Esophagus (tissue), 2 donors: ENCODE measurements around the gene DBF4B. TPM values are rescaled to one million over a fixed set of nuclear protein-coding genes. Genes with fewer than 3 reads are reported as not detected.

Experiments used
- H3K27ac ChIP-seq, 2 donors: one replicate each; pipeline ENCODE4 v1.5.1; 2013; ENCODE audit warnings: low read depth in 2 of 2, mild to moderate bottlenecking in 2 of 2, inconsistent platforms in 1 of 2, low read length in 1 of 2, moderate library complexity in 1 of 2
- H3K27me3 ChIP-seq, 2 donors: one replicate each; pipeline ENCODE4 v1.6.1; 2013; ENCODE audit warnings: low read length in 2 of 2, control low read depth in 1 of 2, mild to moderate bottlenecking in 1 of 2; ENCODE audit not compliant: insufficient read depth in 2 of 2, control insufficient read depth in 1 of 2
- H3K36me3 ChIP-seq, 2 donors: one replicate each; pipeline ENCODE4 v1.6.1; 2013; ENCODE audit warnings: low read length in 1 of 2; ENCODE audit not compliant: control insufficient read depth in 2 of 2, insufficient read depth in 2 of 2
- H3K4me1 ChIP-seq, 2 donors: one replicate each; pipeline ENCODE4 v1.6.1; 2013; ENCODE audit warnings: low read length in 1 of 2; ENCODE audit not compliant: control insufficient read depth in 2 of 2, insufficient read depth in 2 of 2
- H3K4me3 ChIP-seq, 2 donors: one replicate each; pipeline ENCODE4 v1.5.1; 2013; ENCODE audit warnings: low read length in 2 of 2, mild to moderate bottlenecking in 2 of 2, low read depth in 1 of 2, moderate library complexity in 1 of 2
- H3K9me3 ChIP-seq, 2 donors: one replicate each; pipeline ENCODE4 v1.6.1; 2013; ENCODE audit warnings: mild to moderate bottlenecking in 2 of 2, low read depth in 1 of 2, low read length in 1 of 2, moderate library complexity in 1 of 2; ENCODE audit not compliant: control insufficient read depth in 2 of 2, insufficient read depth in 1 of 2
- WGBS, 2 donors: extraction: QIAGEN DNeasy Blood & Tissue Kit; methylation state at CpG; one replicate each; pipeline ENCODE4 v1.1.7; 2013; 5-methylcytosine and 5-hydroxymethylcytosine counted together
- polyA plus RNA-seq, 2 donors: library from polyadenylated mRNA; stranded (reverse); fragments of 200-250 nt; gene quantifications; one replicate each; pipeline ENCODE4 v1.2.3, GENCODE V29; 2013
- donor health status: healthy with polysubstance abuse.
- donor health status: Bipolar disorder and iron deficiency.

Gene DBF4B
- polyA plus RNA-seq, 2 donors, result 2.1 to 4.5 TPM

DNA sequence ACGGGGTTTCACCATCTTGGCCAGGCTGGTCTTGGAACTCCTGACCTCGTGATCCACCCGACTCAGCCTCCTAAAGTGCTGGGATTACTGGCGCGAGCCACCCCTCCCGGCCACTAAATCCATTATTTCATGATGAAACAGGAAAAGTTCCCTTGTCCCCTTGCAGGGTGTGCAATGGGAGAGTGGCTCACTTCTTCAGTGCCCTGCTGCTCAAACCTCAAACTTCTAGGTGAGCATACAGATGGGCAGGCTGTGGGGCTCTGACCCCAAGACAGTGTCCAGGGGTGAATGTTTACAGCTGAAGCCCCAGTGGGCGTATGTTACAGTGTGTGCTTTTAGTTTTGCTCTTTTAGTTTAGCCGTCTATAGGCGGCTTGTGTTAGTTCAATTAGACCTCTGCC is 87.0 kb downstream of the DBF4B start:
- Histone ChIP-seq H3K9me3 (no peaks in the 10 kb centered on the region), H3K27me3 (no peaks in the 10 kb centered on the region), H3K4me1 (no peaks in the 10 kb centered on the region), H3K36me3 (no peaks in the 10 kb centered on the region), H3K27ac (peak overlapping the region; percentile 40 to 58), H3K4me3 (no peak overlapping the region)
- WGBS, 2 donors, result 71 to 73% methylated on average over 9 of the region's 9 CpGs

DNA sequence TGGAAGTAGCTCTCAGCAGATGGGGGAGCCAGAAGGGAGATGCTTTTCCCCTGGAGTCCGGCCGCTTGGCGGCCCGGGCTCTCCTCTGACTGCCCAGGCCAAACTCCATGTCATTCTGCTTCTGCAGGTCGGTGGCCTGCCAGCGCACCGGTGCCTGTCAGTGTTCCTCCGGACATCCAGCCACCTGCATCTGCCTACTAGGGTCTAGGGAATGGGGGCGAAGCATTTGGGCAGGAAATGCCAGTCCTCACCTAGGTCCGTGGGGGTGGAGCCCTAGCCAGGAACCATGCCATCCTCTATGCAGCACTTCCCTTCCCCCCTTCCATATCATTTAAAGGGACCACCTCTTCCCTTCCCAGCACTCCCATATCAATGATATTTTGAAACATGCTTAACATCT is 87.5 kb downstream of the DBF4B start:
- WGBS, 2 donors, result 74 to 77% methylated on average over 10 of the region's 10 CpGs
- H3K4me1 ChIP-seq, result no peaks in the 10 kb centered on the region
- H3K27me3 ChIP-seq, result no peaks in the 10 kb centered on the region
- H3K27ac ChIP-seq, result peak overlapping the region; percentile 41 to 68
- H3K36me3 ChIP-seq, result no peaks in the 10 kb centered on the region
- H3K9me3 ChIP-seq, result no peaks in the 10 kb centered on the region
- H3K4me3 ChIP-seq, result no peak overlapping the region

- H3K4me3 ChIP-seq, result no peak overlapping the region
- H3K27ac ChIP-seq, result no peak overlapping the region
- no peaks in the 10 kb centered on the region for H3K9me3 ChIP-seq
- H3K27me3 ChIP-seq, result no peaks in the 10 kb centered on the region
- no peaks in the 10 kb centered on the region for H3K4me1 ChIP-seq
- WGBS, 2 donors, result 83 to 85% methylated on average over 9 of the region's 9 CpGs
- no peaks in the 10 kb centered on the region for H3K36me3 ChIP-seq
These were observed 88.3 kb downstream of the DBF4B start for GRCh38 chr17:44796731-44797130.

DNA sequence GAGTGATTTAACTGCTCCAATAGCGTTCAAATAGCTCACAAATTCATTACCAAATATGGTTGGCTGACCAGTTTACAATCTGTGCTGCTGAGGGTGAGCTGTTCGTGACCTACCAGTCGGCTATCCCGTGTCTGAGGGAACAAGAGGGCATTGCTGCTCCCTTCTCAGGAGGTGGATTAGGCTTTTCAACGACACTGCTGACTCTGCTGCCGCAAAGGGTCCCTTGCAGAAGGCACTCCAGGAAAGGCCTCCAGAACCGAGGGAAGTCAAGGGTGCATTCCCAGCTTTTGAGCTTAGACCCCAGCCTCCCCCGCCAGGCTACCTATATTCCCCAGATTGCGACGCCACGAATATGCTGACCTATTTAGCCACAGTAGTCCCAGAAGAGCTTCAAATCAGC is 89.3 kb downstream of the DBF4B start:
- H3K27ac ChIP-seq, result peak overlapping the region; percentile 41 to 66
- H3K27me3 ChIP-seq, result no peaks in the 10 kb centered on the region
- 73 to 80% methylated on average over 11 of the region's 11 CpGs for WGBS, 2 donors
- no peaks in the 10 kb centered on the region for H3K36me3 ChIP-seq
- H3K4me1 ChIP-seq, result no peaks in the 10 kb centered on the region
- no peaks in the 10 kb centered on the region for H3K9me3 ChIP-seq
- H3K4me3 ChIP-seq, result no peak overlapping the region

DNA sequence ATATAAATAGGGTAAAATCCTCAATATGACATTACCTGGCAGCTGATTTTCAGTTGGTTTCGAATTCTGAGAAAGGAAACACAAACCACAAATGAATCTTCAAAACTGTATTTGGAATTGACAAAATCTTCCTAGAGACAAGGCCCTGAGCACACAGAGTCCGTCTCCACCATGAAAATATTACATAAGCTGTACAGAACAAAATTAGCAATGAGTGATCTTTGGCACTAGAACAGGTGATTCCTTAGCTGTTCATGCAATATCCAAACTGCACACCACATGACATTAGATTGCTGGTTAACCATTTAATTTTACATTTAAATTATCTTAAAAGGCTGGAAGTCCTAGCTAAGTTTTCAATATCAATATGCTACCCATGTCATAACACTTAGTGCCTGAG is 89.9 kb downstream of the DBF4B start:
- H3K27ac ChIP-seq, result peak overlapping the region in 1 of 2 donors; percentile 41
- WGBS, 2 donors, result 56 to 71% methylated on average over 2 of the region's 2 CpGs
- H3K27me3 ChIP-seq, result no peaks in the 10 kb centered on the region

More for the DNA sequence above, 89.9 kb downstream of the DBF4B start:
- no peaks in the 10 kb centered on the region for H3K36me3 ChIP-seq
- H3K4me1 ChIP-seq, result no peaks in the 10 kb centered on the region
- no peaks in the 10 kb centered on the region for H3K9me3 ChIP-seq
- no peak overlapping the region for H3K4me3 ChIP-seq

Other genes with a start within 250 kb of the DBF4B start
- 10 to 100 TPM in 1 of 2 donors, 1 to 10 TPM in 1; 7.9 to 12.8 TPM for gene GPATCH8, start 205.3 kb upstream of the DBF4B start, polyA plus RNA-seq
- under 1 TPM; 0.37 to 0.54 TPM for gene FZD2, start 151.2 kb upstream of the DBF4B start, polyA plus RNA-seq
- gene MEIOC, start 52.2 kb upstream of the DBF4B start, polyA plus RNA-seq, result under 1 TPM in 1 of 2 donors, not detected in 1; 0.06 TPM
- 10 to 100 TPM; 11.1 to 12.4 TPM for gene CCDC43, start 18.9 kb upstream of the DBF4B start, polyA plus RNA-seq
- under 1 TPM; 0.55 to 0.59 TPM for gene ADAM11, start 50.3 kb downstream of the DBF4B start, polyA plus RNA-seq
- 1 to 10 TPM in 1 of 2 donors, under 1 TPM in 1; 0.83 to 1.2 TPM for gene GJC1, start 121.6 kb downstream of the DBF4B start, polyA plus RNA-seq
- gene HIGD1B, start 139.2 kb downstream of the DBF4B start, polyA plus RNA-seq, result 1 to 10 TPM; 2.8 to 3.5 TPM
- 10 to 100 TPM; 15.8 to 38.4 TPM for gene EFTUD2, start 190.8 kb downstream of the DBF4B start, polyA plus RNA-seq
- under 1 TPM in 1 of 2 donors, not detected in 1; 0.08 TPM for gene GFAP, start 206.8 kb downstream of the DBF4B start, polyA plus RNA-seq
- gene KIF18B, start 239.1 kb downstream of the DBF4B start, polyA plus RNA-seq, result 1 to 10 TPM; 4.3 to 7.3 TPM